Measurements from ENCODE around the gene RHD.
"Not testable (repeated sequence)": the region's sequence is repeated elsewhere in the genome, so short reads cannot be mapped to it uniquely, and the experiment has no call there.

The RHD gene

DNA sequence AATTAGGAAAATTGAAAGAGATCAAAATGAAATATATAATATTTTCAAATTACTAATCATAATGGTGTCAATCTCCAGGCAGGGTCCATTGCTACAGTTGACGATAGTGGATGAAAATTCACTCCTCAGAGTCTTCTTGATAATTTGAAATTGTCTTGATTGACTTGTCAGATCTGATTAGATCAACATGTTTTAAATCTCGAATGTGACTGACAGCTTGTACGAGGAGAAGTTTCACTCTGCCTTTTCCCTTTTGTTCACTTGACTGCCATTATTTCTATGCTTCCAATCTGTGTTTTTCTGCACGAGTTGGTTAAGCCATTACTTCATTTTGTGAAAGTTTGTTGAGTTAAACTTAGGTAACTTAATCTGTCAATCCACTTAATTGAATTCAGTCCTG is 3.3 kb downstream of the RHD start:
- not testable (repeated sequence) for DNase-seq (ENCODE audit: extremely low read depth, low read depth)

DNA sequence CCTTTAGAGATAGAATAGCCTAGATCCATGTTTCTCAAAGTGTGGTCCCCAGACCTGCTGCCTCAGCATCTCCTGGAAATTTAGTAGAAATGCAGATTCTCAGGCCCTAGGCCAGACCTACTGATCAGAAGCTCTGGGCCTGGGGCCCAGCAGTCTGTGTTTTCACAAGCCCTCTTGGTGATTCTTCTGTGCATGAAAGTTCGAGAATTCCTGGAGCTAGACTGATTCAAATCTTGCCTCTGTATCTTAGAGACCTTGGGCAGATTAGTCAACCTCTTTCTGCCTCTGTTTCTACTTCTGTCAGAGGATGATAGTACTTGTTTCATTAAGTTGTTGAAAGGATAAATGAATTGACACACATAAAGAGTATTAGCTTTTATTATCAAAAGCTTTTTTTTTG is 5.0 kb downstream of the RHD start:
- DNase-seq (ENCODE audit: extremely low read depth, low read depth): not testable (repeated sequence)

DNA sequence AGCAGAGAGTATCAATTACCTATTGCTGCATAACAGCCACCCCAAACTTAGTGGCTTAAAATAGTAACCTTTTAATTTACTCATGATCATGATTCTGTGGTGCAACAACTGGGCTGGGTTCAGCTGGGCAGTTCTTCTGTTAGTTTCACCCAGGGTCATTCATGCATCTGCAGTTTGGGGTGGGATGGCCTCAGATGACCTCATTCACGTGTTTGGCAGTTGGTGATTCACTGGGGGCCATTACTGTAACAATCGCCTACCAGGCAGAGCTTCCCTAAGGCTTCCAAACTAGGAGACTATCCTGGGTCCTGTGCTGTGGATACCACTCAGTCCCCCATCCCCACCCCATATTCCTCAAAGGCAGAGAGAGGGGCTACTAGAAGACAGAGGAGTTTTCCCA is 6.0 kb downstream of the RHD start:
- DNase-seq (ENCODE audit: extremely low read depth, low read depth): not testable (repeated sequence)

DNA sequence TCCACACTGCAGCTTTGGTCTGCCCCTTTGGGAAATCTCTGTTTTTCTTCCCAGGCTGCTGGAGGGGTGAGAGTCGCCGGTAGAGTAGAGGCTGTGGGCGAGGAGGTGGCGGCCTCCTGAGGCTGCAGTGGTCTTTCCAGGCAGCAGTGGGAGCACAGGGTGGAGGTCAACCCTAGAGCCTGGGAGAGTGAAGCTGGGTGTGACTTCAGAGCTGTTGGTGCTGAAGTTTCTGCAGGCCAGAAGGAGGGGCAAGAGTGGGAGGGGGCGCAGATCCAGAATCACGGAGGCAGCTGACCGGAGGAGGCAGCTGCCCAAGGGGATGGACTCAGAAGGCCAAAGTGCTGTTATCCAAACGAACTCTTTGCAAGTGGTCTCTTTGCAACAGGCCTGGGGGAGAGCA is 6.5 kb downstream of the RHD start:
- not testable (repeated sequence) for DNase-seq (ENCODE audit: extremely low read depth, low read depth)

DNA sequence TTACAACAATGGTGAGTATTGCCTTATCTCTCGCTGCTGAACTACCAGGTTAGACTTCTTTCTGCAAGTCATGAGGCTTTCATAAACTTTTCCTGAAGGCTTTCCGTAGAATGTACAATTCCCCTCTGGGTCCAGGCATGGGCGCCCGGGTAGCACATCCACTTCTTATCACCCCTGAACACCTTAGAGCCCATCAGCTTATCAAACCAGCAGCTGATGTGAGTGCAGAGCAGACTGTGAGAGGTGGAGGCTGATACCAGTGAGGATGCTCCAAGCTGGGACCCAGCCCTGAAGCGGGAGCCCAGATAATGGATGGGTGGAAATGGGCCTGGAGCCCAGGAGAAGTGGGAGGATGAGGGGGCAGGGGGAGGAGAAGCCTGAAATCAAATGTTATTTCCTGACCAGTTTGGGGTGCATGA is 7.4 kb downstream of the RHD start:
- not testable (repeated sequence) for DNase-seq (ENCODE audit: extremely low read depth, low read depth)

DNA sequence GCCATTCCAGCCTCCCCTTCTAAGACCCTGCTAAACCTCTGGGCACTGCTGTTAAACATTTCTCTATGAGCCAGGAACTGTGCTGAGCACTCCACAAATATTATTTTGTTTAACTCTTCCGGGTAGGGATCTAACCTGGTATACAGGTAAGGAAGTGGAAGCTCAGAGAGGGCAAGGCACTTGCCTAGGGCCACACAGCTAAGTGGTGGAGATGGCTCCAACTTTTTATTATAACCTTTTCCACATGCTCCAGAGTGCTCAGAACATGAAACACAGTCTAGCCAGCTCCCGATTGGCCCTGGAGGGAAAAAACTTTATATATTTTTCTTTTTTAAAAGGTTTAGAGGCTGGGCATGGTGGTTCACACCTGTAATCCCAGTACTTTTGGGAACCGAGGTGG is 13.6 kb downstream of the RHD start:
- DNase-seq (ENCODE audit: extremely low read depth, low read depth): not testable (repeated sequence)

DNA sequence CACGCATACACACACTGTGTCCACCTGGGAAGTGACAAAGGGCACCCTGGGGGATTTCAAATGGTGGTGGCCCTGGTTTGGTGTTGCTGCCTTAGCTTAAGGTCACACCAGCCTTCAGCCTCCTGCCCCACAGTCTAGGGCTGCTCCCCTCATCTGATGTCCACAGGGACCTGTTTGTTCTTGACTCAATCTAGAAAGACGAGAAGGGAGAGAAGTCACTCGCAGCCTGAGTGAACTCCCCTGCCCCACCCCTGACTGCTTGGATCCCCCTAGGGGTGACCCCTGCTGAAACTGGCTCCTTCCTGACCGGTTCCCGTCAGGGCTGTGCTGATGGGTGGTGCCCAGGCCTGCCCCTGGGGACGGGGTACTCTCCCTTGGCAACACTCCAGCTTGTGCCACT is 14.9 kb downstream of the RHD start:
- not testable (repeated sequence) for DNase-seq (ENCODE audit: extremely low read depth, low read depth)

DNA sequence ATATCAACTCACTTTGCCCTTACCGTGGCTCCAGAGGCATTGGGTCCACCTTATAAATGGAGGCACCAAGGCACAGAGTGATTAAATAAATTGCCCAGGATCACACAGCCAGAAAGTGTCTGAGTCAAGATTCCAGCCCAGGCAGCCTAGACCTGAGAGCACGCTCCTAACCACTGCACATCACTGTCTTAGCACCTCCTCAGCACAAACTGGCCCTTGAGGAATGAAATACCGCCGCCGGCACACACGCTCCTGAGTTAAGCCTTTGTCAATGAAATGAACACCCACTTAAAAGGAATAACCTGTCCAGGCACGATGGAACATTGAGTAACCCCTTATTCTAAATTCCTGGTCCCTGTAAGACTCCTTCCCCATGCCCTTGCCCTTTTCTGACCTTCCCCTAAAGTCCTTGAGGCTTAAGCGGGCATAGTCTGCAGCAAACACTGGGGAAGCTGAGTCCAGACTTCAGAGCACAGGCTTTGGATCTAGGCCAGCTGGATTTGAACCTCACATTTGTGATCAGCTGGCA is 16.3 kb downstream of the RHD start:
- DNase-seq (ENCODE audit: extremely low read depth, low read depth): not testable (repeated sequence)

DNA sequence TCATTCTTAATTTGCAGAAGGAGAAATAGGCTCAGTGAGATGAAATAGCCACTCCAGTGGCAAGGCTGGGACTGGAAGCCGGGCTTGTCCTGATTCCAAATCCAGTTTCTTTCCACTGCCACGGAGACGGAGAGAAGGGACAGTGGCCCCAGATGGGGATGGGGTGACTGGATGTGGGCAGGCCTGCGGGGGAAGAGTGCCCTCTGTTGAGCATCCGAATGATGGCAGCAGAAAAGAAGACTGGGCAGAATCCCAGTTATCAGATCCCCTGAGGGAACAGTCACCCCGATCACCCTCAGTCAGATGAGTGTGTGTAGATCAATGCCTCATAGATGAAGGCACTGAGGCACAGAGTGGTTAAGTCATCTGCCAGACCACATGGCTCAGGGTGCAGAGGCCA is 17.7 kb downstream of the RHD start:
- DNase-seq (ENCODE audit: extremely low read depth, low read depth): not testable (repeated sequence)
- TF ChIP-seq, protein P1, sequence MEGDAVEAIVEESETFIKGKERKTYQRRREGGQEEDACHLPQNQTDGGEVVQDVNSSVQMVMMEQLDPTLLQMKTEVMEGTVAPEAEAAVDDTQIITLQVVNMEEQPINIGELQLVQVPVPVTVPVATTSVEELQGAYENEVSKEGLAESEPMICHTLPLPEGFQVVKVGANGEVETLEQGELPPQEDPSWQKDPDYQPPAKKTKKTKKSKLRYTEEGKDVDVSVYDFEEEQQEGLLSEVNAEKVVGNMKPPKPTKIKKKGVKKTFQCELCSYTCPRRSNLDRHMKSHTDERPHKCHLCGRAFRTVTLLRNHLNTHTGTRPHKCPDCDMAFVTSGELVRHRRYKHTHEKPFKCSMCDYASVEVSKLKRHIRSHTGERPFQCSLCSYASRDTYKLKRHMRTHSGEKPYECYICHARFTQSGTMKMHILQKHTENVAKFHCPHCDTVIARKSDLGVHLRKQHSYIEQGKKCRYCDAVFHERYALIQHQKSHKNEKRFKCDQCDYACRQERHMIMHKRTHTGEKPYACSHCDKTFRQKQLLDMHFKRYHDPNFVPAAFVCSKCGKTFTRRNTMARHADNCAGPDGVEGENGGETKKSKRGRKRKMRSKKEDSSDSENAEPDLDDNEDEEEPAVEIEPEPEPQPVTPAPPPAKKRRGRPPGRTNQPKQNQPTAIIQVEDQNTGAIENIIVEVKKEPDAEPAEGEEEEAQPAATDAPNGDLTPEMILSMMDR (IDR thresholded peaks at IDR 0.05; ENCODE audit: low read depth, low read length): peak; percentile 4; the same call in 1 of the 2 replicates

DNA sequence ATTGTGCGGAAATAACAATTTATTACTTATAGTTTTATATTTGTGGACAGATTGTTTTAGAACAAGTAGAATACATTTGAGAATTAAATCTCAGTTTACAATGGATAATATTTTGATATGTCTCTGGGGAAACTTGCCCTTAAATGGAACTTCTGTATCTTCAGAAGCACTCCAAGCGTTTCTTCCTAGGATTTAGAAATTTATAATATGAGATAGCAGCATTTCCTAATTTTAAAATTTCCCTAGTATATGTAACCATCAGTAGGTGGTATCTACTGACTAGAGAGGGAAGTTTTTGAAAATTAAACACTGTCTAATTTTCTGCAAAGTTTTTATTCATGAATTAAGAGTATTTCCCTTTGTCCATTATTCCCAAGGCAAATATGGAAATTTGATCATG is 21.1 kb downstream of the RHD start:
- DNase-seq (ENCODE audit: extremely low read depth, low read depth): not testable (repeated sequence)

DNA sequence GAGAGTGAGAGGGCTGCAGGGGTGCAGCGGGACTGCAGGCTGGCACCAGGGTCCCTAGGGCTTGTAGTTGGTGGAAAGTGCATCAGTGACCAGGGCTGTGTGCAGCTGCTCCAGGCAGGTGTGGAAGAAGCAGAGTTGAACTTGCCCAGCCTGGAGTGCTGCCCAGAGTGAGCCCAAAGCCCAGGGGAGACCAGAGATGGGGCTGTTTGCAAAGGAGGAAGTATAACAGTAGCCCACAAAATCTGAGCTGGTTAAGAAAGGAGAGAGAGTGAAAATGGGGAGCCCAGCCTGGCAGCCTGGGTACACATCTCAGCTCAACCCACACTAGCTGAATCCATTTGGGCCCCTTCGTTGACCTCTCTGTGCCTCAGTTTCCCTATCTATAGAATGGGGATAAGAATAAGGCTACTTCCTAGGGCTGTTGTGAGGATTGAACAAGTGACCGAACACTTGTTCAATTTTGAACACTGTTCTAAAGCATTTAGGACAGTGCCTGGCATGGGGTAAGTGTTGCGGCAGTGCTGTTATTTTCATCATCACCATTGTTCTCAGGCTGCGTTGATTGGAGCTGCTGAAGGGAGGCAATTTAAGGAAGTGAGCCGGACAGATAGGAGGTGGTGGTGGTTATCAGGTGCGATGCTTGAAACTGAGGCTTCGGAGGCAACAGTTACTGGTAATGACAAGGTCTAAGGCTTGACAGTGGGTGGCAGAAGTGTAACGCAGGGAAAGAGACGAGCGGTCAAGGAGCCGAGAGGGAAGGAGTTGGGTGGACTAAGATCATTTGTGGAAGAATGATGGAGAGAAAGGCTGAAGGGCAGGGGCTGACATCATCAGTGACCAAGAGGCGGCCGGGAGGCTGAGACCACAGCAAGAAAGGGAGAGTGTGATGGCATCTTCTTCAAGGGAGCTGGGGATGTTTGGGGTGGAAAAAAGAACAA is 22.8 kb downstream of the RHD start:
- DNase-seq (ENCODE audit: extremely low read depth, low read depth): not testable (repeated sequence)

DNA sequence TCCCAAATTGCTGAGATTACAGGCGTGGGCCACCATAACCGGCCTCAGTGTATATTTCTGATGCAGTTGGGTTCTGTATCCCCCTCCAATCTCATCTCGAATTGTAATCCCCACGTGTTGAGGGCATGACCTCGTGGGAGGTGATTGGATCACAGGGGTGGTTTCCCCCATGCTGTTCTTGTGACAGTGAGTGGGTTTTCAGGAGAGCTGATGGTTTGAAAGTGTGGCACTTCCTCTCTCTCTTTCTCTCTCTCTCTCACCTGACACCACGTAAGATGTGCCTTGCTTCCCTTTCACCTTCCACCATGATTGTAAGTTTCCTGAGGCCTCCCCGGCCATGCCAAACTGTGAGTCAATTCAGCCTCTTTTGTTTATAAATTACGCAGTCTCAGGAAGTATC is 24.2 kb downstream of the RHD start:
- not testable (repeated sequence) for DNase-seq (ENCODE audit: extremely low read depth, low read depth)

DNA sequence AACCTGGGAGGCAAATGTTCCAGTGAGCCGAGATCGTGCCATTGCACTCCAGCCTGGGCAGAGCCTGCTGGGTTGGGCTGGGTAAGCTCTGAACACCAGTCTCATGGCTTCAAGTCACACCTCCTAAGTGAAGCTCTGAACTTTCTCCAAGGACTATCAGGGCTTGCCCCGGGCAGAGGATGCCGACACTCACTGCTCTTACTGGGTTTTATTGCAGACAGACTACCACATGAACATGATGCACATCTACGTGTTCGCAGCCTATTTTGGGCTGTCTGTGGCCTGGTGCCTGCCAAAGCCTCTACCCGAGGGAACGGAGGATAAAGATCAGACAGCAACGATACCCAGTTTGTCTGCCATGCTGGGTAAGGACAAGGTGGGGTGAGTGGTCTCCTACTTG is 28.4 kb downstream of the RHD start:
- not testable (repeated sequence) for DNase-seq (ENCODE audit: extremely low read depth, low read depth)

DNA sequence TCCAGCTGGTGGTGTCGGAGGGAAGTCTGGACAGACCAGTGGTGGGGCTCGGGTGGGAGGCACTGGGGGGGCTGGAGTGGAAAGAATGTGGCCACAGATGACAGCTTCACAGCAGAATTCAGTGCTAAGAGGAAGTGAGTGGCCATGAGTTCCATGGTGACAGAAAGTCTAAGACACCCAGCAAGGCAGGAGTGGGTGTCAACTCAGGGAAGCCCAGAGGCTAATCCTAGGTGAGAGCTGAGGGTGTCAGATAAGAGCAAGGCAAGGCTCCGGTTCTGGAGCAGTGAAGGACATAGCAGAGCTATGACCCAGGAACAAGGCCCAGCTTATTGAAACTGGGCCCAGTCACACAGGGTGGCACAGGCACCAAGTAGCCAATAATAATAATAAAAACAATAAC is 30.0 kb downstream of the RHD start:
- DNase-seq (ENCODE audit: extremely low read depth, low read depth): not testable (repeated sequence)

DNA sequence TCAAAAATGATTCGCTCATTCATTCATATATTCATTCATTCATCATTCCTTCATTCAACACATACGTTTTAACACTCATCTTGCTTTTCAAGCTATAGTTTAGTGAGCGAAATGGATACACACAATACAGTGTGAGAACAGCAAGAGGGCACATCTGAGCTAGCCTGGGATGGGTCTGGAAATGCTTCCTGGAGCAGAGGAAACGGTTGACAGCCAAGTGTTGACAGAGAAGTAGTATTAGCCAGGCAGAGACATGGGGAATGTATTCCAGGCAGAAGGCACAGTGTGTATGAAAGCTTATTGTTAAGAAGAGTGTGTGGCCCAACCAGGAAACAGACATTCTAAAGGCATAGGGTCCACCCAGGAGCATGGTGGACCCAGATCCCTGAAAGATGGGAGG is 32.6 kb downstream of the RHD start:
- not testable (repeated sequence) for DNase-seq (ENCODE audit: extremely low read depth, low read depth)

DNA sequence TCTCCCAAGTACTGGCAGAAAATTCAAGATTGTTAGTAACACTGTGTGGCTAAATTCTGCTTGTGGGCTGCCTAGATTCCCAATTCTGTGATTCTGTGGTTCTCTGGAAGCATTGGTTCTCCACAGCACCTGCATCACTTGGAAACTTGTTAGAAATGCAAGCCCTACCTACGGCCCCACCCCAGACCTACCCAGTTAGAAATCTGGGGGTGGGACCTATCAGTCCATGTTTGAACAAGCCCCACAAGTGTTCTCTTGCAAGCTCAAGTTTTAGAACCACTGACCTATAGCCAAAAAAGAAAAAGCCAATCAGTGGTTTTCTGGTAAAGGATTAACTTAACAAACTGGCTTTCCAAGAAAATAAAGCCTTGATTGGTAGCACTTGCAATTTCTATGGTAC is 35.9 kb downstream of the RHD start:
- DNase-seq (ENCODE audit: extremely low read depth, low read depth): not testable (repeated sequence)

DNA sequence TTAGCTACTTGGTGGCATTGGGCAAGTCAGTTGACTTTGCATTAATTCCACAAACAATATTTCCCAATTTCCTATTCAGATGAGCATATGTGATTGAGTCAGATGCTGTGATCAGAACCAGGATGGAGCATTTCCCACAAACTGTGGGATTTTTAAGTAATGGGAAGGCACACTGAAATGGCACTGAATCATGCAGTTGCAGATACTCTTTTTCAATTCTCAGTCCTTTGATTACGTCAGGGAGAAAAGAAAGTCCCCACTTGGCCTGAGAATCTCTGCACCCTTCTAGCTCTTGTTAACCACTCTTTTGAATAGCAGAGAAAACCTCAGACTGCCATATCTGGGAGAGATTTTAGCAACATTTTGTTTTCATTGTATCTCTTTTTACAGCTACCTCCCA is 36.8 kb downstream of the RHD start:
- peak; percentile 46 for DNase-seq (ENCODE audit: extremely low read depth, low read depth)

DNA sequence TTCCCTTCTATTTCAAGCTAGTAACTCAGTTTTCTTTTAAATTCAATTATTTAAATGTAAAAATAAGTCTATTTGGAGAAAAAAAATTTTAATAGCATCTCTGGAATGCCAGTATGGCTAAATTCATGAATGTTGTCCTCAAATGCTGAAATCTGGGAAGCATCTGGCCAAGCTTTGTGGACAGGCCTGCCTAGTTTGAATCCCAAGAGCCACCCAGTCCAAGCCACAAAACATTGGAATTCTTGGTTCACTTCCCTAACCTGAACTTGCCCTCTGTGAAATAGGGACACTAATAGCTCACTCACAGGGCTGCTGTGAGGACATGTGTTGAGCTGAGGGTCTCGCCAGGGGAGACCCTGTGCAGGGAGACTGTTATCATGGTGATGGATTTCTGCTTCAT is 37.2 kb downstream of the RHD start:
- not testable (repeated sequence) for DNase-seq (ENCODE audit: extremely low read depth, low read depth)

DNA sequence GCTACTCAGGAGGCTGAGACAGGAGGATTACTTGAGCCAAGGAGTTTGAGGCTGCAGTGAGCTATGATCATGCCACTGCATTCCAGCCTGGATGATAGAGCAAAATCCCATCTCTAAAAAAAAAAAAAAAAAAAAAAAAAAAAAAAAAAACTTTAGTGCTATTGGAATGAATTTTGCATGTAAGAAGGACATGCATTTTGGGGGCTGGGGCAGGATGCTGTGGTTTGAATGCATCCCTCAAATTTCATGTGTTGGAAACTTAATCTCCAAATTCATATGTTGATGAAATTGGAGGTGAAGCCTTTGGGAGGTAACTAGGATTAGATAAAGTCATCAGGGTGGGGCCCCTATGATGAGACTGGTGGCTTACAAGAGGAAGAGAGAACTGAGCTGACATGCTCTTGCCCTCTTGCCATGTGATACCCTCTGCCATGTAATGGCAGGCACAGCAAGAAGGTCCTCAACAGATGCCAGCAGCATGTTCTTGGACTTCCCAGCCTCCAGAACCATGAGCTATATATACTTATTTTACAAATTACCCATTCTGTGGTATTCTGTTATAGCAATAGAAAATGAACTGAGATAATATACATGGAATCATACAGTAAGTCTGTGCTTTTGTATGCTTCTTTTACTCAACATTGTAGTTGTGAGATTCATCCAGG is 40.6 kb downstream of the RHD start:
- DNase-seq (ENCODE audit: extremely low read depth, low read depth): not testable (repeated sequence)

DNA sequence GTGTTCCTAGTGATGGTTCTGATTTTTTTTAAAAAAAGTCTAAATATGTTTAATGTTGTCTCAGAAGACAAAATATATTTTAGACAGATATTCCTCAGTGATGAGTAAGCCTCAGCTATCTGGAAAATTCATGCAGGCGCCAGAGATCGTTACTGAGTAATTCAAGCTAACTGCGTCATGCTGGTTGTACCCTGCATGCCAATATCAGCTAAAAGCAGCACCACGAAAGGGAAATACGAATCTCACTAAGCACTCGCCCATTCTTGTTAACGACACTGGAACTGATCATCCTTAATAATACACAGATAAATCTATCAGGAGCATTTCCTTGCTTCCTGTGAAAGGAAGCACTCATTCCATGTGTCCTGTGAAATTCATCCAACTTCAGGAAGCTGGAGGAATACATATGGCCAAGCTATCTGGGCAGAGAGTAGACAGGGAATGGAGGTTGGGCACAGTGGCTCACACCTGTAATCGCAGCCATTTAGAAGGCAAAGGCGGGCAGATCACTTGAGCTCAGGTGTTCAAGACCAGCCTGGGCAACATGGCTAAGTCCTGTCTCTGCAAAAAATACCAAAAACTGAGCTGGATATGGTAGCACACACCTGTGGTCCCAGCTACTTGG is 48.1 kb downstream of the RHD start:
- DNase-seq (ENCODE audit: extremely low read depth, low read depth): peak; percentile 59
